Measurements from ENCODE around the gene ZNF683.
"Not testable (repeated sequence)": the region's sequence is repeated elsewhere in the genome, so short reads cannot be mapped to it uniquely, and the experiment has no call there.

The ZNF683 gene

DNA sequence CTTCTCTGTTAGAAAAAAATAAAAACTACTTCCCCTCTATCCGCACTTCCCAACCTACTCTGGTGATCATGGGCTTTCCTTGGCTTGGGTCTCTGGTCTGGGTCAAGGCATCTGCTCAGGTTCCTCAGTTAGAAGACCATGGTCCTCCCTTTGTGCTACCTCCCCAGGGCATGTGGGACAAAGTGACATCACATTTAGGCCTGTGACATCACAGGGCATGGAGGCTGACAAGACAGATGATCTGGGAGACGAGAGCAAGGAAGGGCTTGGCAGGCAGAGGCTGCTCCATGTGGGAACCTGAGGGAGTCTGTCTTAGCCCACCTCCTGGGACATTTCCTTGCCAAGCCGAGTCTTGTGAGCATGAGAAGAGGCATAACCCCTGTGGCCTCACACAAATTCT is at the start of gene ZNF683:
ZNF683 (minus strand) TSS at position 140 of the 400 bp plus-strand sequence. CDS start 4,179 bp downstream, outside the sequence.
- not testable (repeated sequence) for FAIRE-seq

- no peak for FAIRE-seq
These were observed 46.9 kb upstream of the ZNF683 start for GRCh38 chr1:26419494-26419893.

DNA sequence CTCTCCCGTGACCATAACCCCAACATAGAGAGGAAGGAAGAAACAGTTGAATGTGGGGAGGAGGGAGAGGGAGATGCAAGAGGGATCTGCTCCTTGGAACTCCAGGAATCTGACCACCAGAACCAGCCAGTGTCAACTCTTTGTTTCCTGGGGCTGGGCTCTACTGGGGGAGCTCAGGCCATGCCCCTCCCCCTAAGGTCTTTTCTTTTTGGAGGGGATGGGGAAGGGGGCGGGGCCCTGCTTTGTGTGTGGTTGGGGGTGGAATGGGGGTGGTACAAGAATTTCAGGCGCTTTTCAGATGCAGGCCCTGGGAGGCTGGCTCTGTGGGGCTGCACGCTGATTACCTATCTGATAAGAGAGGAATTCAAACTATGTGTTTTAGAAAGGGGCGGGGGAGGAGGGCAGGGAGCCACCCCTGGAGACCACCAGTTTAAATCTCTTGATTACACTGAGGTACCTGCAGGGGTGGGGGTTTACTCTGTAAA is 46.4 kb upstream of the ZNF683 start:
- no peak for FAIRE-seq

DNA sequence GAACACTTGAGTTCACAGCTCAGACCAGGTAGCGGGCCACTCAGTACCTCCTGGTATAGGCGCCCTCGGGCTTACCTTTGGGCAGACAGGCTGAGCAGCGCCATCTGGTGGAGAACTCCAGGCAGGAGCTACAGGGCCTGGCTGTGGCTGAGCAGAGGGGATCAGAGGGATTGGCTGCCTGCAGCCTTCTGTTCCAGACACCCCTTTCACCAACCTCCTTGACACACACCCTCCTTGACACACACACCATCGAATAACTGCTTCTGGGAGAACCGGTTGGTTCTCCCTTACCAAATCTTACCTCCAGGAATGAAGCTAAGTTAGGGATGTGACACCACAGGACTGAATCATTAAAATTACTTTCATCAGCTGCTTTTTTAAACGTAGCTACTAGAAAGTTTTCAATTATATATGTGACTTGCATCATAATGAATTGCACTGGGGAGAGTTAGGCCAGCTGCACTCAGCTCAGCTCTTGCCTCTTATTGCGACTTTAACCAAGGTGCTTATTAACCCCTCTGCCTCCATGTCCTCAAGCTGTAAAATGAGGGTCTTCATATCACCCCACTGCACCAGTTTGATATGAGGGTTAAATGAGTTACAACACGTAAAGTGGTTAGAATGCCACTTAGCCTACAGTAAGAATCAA is 44.7 kb upstream of the ZNF683 start:
- FAIRE-seq = no peak

DNA sequence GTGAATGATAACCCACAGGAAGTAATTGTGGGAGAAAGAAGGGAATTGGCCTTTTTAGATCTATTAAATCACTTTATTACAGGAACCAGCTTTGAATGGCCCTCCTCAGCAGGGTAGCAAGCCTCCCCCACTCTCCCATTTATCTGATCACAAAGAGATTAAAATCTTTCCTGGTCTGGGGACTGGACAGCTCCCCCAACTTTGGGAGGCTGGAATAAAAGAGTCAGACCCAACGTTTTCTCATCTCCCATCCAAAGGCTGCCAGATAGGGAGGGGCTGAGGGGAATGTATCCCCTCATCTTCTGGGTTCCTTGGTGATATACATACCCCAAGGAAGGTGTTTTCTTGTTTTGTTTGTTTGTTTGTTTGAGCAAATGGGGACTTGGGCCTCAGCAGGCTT is 40.5 kb upstream of the ZNF683 start:
- no peak for FAIRE-seq

GRCh38 chr1:26412180-26412840 is 39.8 kb upstream of the ZNF683 start:
- FAIRE-seq = no peak

- no peak for FAIRE-seq
These were observed 39.1 kb upstream of the ZNF683 start for GRCh38 chr1:26411624-26412074.

DNA sequence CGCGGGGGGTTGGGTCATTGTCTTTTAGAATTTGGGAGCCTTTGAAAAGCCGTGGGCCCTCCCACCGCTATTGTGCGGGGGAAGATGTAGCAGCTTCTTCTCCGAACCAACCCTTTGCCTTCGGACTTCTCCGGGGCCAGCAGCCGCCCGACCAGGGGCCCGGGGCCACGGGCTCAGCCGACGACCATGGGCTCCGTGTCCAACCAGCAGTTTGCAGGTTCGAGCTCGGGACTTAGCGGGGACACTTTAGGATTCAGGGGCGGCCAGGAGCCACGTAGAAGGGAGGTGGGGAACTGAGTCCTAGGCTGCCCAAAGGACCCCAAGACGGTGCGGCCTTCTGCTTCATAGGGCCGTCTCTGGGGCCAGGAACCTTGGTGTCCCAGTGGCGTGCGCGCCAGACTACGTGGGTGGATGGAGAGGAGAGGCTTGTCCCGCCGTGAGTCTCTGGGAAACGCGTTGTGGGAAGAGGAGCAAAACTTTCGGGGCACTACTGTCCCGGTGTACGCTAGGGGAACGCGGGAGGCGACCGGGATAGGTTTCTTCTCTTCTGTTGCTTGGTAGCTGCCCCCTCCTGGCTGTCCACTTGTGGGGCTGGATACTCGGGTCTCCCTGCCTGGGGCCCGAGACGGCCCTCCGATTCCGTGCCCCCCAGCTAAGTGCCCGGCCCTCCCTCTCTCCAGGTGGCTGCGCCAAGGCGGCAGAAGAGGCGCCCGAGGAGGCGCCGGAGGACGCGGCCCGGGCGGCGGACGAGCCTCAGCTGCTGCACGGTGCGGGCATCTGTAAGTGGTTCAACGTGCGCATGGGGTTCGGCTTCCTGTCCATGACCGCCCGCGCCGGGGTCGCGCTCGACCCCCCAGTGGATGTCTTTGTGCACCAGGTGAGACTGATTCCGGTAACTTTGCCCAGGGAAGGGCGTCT is 38.4 kb upstream of the ZNF683 start, which contains the start of gene LIN28A:
LIN28A (plus strand) TSS at position 112 of the 918 bp plus-strand sequence; CDS start at position 187, 75 bp downstream.
- no peak for FAIRE-seq

DNA sequence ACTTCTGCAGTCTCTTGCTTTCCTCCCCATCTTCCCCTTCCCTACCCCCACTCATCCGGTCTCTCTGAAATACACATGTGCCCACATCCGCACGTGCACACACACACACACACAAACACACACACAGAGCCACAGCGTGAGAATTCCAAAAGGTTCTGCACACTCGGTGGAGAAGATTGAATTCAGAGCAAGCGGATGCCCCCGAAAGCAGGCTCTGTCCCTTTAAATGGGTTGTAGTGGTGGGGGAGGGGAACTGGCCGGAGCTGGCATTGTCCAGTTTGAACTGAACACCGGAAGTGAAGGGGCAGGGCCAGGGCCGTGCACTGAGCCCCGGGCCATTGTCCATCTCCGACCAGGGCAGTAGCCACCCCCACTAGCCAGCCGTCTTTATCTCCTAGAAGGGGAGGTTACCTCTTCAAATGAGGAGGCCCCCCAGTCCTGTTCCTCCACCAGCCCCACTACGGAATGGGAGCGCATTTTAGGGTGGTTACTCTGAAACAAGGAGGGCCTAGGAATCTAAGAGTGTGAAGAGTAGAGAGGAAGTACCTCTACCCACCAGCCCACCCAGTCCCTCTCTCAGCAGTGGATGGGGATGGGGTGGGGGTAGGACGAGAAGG is 36.7 kb upstream of the ZNF683 start:
- FAIRE-seq = no peak

DNA sequence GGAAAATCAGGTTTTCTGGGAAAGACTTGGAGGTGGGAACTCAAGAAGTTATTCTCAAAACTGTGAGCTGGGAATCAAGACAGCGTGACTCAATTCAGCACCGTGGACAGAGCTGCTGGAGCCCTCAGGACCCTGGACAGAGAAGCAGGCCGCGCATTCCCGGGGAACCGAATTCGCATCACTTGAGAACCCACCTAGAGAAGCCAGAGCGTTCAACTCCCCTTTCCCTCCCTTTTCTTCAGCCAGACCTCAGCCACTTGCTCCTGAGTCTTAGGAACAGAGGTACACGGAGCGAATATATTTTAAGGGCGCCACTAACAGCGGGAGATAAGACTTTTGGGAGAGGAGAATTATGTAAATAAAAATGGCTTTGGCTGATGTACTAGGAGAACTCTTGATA is 36.1 kb upstream of the ZNF683 start:
- no peak for FAIRE-seq

GRCh38 chr1:26405281-26405915 is 32.8 kb upstream of the ZNF683 start:
- no peak for FAIRE-seq

DNA sequence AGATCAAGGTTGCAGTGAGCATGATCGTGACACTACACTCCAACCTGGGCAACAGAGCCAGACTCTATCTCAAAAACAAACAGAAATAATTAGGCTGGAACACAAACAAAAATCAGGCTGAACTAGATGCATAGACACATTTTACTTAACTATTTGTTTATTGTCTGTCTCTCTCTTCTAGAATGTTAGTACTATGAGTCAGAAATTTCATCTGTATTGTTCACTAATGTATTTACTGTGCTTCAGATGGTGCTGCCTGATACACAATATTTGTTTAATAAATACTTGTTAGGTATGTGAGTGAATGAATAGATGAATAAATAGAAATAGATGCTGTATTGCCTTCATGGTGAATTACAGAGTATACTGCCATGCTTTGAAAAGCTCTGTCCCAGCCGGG is 32.1 kb upstream of the ZNF683 start:
- no peak for FAIRE-seq

DNA sequence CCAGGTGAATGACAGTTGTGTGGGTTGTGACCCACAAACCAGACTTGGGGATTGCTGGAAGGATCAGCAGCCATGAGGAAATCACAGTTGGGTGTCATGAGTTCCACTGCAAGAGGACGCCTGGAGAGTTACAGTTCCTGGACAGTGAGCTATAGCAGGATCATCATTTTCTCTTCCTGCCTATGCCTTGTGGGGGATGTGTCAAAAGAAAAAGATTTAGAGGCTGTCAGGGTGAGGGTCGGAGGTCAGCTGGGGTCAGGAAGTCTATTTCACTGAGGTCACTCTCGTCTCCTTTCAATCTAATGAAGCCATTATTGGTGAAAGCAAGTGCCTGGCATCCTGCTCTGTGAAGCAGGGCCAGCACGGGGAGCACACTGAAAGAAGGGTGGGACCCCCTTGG is 31.1 kb upstream of the ZNF683 start:
- no peak for FAIRE-seq

DNA sequence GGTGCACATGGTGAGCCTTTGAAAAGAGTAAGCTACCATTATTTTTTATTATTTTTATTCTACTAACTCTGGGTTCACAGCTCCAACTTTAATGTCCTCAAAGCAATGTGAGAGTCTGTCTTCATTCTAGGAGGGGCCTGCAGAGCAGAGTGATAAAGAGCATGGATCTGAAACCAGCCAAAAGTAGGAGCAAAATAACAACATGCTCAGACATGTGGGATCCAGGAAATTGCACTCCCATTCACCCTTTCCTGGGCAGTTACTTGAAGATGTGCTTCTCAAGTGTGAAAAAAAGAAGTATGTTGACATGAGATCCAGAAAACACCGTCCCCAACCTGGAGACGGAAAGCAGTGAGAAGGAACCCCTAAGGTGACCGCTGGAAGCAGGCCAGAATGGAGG is 29.3 kb upstream of the ZNF683 start:
- no peak for FAIRE-seq

DNA sequence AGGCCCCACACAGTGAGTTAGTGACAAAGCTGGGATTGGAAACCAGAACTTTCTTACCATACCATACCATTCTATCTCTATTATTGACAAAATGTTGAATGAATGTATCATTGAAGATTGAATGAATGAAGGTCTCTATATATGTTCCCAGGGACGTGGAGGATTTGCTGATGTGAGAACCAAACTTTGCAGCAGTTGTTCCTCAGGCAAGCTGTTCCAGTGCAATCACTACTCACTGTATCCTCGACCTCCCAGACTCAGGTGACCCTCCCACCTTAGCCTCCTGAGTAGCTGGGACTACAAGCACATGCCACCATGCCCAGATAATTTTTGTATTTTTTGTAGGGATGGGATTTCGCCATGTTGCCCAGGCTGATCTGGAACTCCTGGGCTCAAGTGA is 26.5 kb upstream of the ZNF683 start:
- no peak for FAIRE-seq

GRCh38 chr1:26395754-26396153 is 23.2 kb upstream of the ZNF683 start:
- no peak for FAIRE-seq

DNA sequence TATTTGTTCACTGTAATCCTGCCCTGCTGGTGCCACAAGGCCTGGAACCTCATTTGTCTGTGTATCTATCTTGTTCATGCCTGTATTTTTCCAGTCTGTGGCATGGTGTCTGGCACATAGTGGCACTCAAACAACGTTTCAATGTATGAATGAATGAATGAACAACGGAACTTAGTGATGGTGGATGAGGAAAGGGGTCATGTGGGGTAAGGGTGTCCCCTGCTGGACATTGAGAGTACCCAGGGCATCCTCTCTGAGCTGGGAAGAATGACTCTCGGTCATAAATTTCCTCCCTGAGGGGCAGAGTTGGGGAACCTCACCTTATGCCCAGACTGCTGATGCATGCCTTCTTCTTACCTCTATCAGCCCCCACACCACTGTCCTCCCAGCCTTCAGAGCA is 18.9 kb upstream of the ZNF683 start:
- no peak for FAIRE-seq

DNA sequence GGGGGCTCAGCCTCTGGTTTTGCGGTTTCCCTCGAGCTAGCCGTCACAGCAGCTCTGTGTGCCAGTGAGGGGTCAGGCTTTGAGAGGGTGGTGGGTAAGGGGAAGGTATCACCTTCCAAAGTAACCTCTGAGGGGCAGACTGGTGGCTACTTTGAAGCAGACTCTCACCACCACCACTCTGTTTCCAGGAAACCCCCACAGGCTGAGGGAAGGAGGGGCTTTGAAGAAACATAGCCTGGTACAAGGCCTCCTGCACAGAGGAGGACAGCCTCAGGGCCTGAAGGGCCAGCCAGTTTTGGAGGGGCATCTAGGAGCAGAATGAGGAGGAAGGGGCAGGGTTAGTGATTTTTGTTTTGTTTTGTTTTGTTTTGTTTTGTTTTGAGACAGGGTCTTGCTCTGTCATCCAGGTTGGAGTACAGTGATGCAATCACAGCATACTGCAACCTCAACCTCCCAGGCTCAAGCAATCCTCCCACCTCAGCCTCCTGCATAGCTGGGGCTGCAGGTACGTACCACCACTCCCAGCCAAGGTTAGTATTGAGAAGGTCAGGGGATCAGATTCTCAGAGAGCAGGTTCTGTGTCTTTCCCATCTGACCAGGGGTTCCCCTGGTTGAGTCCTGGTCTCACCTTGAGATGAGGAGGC is 17.2 kb upstream of the ZNF683 start:
- no peak for FAIRE-seq

GRCh38 chr1:26388791-26389445 is 16.4 kb upstream of the ZNF683 start:
- FAIRE-seq = no peak

- FAIRE-seq = no peak
These were observed 14.9 kb upstream of the ZNF683 start for GRCh38 chr1:26387447-26387846.

DNA sequence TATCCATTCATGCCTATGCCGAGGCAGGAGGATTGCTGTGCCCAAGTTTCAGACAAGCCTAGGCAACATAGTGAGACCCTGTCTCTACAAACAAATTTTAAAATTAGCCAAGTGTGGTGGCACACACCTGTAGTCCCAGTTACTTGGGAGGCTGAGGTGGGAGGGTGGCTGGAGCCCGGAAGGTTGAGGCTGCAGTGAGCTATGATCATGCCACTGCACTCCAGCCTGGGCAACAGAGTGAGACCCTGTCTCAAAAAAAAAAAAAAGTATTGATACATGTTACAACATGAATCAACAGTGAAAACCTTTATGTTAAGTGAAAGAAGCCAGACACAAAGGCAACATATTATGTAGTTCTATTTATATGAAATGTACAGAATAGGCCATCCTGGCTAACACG is 12.5 kb upstream of the ZNF683 start:
- not testable (repeated sequence) for FAIRE-seq
